Lower leg skin (tissue), 3 donors: ENCODE measurements around the gene AP1B1.

Experiments used
- POLR2A ChIP-seq, 2 donors: fragments of 450-650 bp; IDR thresholded peaks; one replicate each; pipeline ENCODE4 v1.6.1; 2016 to 2017; ENCODE audit warnings: antibody characterized with exemption in 2 of 2, mild to moderate bottlenecking in 1 of 2, moderate library complexity in 1 of 2
- TF ChIP-seq, protein P1 (sequence below), 3 donors: fragments of 450-650 bp; IDR thresholded peaks; one replicate each; pipeline ENCODE4 v1.5.1; 2016; ENCODE audit warnings: antibody characterized with exemption in 3 of 3, mild to moderate bottlenecking in 3 of 3, moderate library complexity in 2 of 3

DNA sequence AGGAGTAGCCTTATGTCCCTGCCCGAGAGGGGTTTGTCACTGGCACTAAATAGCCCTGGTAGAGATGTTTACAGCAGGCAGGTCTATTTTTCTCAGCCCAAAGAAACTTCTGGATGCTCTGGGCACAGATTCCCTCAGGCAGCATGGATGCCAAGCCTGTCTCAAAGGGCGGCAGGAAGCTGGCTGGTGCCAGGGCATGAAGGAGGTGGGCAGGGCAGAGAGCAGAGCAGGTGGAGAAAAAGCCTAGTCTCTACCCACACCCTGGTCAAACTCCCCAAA, 86.0 kb downstream of the AP1B1 start:
- TF ChIP-seq, protein P1, sequence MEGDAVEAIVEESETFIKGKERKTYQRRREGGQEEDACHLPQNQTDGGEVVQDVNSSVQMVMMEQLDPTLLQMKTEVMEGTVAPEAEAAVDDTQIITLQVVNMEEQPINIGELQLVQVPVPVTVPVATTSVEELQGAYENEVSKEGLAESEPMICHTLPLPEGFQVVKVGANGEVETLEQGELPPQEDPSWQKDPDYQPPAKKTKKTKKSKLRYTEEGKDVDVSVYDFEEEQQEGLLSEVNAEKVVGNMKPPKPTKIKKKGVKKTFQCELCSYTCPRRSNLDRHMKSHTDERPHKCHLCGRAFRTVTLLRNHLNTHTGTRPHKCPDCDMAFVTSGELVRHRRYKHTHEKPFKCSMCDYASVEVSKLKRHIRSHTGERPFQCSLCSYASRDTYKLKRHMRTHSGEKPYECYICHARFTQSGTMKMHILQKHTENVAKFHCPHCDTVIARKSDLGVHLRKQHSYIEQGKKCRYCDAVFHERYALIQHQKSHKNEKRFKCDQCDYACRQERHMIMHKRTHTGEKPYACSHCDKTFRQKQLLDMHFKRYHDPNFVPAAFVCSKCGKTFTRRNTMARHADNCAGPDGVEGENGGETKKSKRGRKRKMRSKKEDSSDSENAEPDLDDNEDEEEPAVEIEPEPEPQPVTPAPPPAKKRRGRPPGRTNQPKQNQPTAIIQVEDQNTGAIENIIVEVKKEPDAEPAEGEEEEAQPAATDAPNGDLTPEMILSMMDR (IDR thresholded peaks at IDR 0.05) = no peak
- TF ChIP-seq POLR2A (IDR thresholded peaks at IDR 0.05) = no peak
